Loucy (cell line): ENCODE data around the gene MRPS2.

Experiments
- H2AFZ ChIP-seq: fragments of 200-600 bp; sonication (generic); 2 replicates; pipeline ENCODE4 v1.6.0; 2016; ENCODE audit warnings: antibody characterized with exemption, mild to moderate bottlenecking, low read length, moderate library complexity
- H3F3A ChIP-seq: fragments of 200-600 bp; 2 replicates; pipeline ENCODE4 v1.6.0; 2016; ENCODE audit warnings: antibody characterized with exemption, low read depth, mild to moderate bottlenecking
- H3K27me3 ChIP-seq: fragments of 200-600 bp; sonication (generic); 2 replicates; pipeline ENCODE4 v1.6.1; 2014; ENCODE audit warnings: low read length, mild to moderate bottlenecking; ENCODE audit not compliant: insufficient read depth, poor library complexity, severe bottlenecking
- H3K36me3 ChIP-seq: fragments of 200-600 bp; sonication (generic); 2 replicates; pipeline ENCODE4 v1.6.1; 2016; ENCODE audit warnings: low read length; ENCODE audit not compliant: insufficient read depth
- H3K4me1 ChIP-seq: fragments of 200-600 bp; sonication (generic); 2 replicates; pipeline ENCODE4 v1.5.1; 2014; ENCODE audit warnings: low read length, mild to moderate bottlenecking; ENCODE audit not compliant: insufficient read depth, poor library complexity, severe bottlenecking
- H3K4me2 ChIP-seq: fragments of 200-600 bp; sonication (generic); 2 replicates; pipeline ENCODE4 v1.6.0; 2014; ENCODE audit warnings: antibody characterized with exemption, low read length, low read depth, mild to moderate bottlenecking; ENCODE audit not compliant: poor library complexity, severe bottlenecking
- H3K4me3 ChIP-seq: fragments of 200-600 bp; sonication (generic); 2 replicates; pipeline ENCODE4 v1.5.1; 2014; ENCODE audit warnings: low read length, mild to moderate bottlenecking, mixed read lengths; ENCODE audit not compliant: poor library complexity, severe bottlenecking
- H3K79me2 ChIP-seq: fragments of 200-600 bp; sonication (generic); 2 replicates; pipeline ENCODE4 v1.6.1; 2014; ENCODE audit warnings: low read length; ENCODE audit not compliant: insufficient read depth
- H3K9ac ChIP-seq: fragments of 200-600 bp; sonication (generic); 2 replicates; pipeline ENCODE4 v1.6.0; 2014; ENCODE audit warnings: mild to moderate bottlenecking, low read depth, low read length, moderate library complexity; ENCODE audit not compliant: poor library complexity, severe bottlenecking
- H3K9me2 ChIP-seq: fragments of 200-600 bp; sonication (generic); replicated peaks from 2 replicates; pipeline ENCODE4 v1.6.1; 2016; ENCODE audit warnings: low read depth, low read length, mixed read lengths
- H3K9me3 ChIP-seq: fragments of 200-600 bp; sonication (generic); 2 replicates; pipeline ENCODE4 v1.6.1; 2014; ENCODE audit warnings: mild to moderate bottlenecking, antibody characterized with exemption, low read length, low read depth; ENCODE audit not compliant: insufficient read depth
- H4K20me1 ChIP-seq: fragments of 200-600 bp; sonication (generic); 2 replicates; pipeline ENCODE4 v1.6.0; 2014; ENCODE audit warnings: antibody characterized with exemption, low read length, mild to moderate bottlenecking; ENCODE audit not compliant: insufficient read depth, poor library complexity, severe bottlenecking
- CTCF ChIP-seq: fragments of 200-600 bp; sonication (generic); conservative IDR thresholded peaks from 2 replicates; pipeline ENCODE4 v1.5.1; 2014; ENCODE audit warnings: mild to moderate bottlenecking, antibody characterized with exemption, low read length
- EZH2phosphoT487 ChIP-seq: fragments of 200-600 bp; IDR thresholded peaks from 2 replicates; pipeline ENCODE4 v1.6.1; 2018; ENCODE audit warnings: antibody characterized with exemption, mild to moderate bottlenecking, moderate library complexity, borderline replicate concordance

The MRPS2 gene

GRCh38 chr9:135521608-135522095 is 21.2 kb downstream of the MRPS2 start:
- no peaks in the 10 kb centered on the region for H3K79me2 ChIP-seq
- H3K27me3 ChIP-seq, result no peaks in the 10 kb centered on the region
- TF ChIP-seq EZH2phosphoT487 (no peak), CTCF (no peak)
- no peaks in the 10 kb centered on the region for H3K9me2 ChIP-seq
- no peak overlapping the region for H3K9ac ChIP-seq
- H3K4me1 ChIP-seq, result no peaks in the 10 kb centered on the region
- no peak overlapping the region for H3K4me2 ChIP-seq
- no peak overlapping the region for H3K4me3 ChIP-seq
- no peaks in the 10 kb centered on the region for H3K36me3 ChIP-seq
- H2AFZ ChIP-seq, result no peak overlapping the region
- peaks cover 3% of the 10 kb centered on the region; the same call in 1 of the 2 replicates for H3K9me3 ChIP-seq
- no peaks in the 10 kb centered on the region for H4K20me1 ChIP-seq
- no peaks in the 10 kb centered on the region for H3F3A ChIP-seq

- Histone ChIP-seq H3K36me3 (no peaks in the 10 kb centered on the region), H3K4me3 (no peak overlapping the region), H3K9me2 (no peaks in the 10 kb centered on the region), H4K20me1 (no peaks in the 10 kb centered on the region), H3K4me2 (no peak overlapping the region), H3K9me3 (peaks cover 3% of the 10 kb centered on the region; the same call in 1 of the 2 replicates), H3K79me2 (no peaks in the 10 kb centered on the region), H3K27me3 (no peaks in the 10 kb centered on the region), H3K4me1 (no peaks in the 10 kb centered on the region), H2AFZ (no peak overlapping the region), H3F3A (no peaks in the 10 kb centered on the region), H3K9ac (no peak overlapping the region)
- TF ChIP-seq CTCF (no peak), EZH2phosphoT487 (no peak)
These were observed 21.8 kb downstream of the MRPS2 start for GRCh38 chr9:135522137-135522877.

GRCh38 chr9:135522931-135523330 is 22.4 kb downstream of the MRPS2 start:
- Histone ChIP-seq H3K9me2 (no peaks in the 10 kb centered on the region), H3K27me3 (no peaks in the 10 kb centered on the region), H3K4me1 (no peaks in the 10 kb centered on the region), H3K4me2 (no peak overlapping the region), H3K36me3 (no peaks in the 10 kb centered on the region), H3K79me2 (no peaks in the 10 kb centered on the region), H2AFZ (no peak overlapping the region), H3K9ac (no peak overlapping the region), H4K20me1 (no peaks in the 10 kb centered on the region), H3K9me3 (peaks cover 3% of the 10 kb centered on the region; the same call in 1 of the 2 replicates), H3K4me3 (no peak overlapping the region), H3F3A (no peaks in the 10 kb centered on the region)
- TF ChIP-seq EZH2phosphoT487 (no peak), CTCF (no peak)
